Endothelial cell (in vitro differentiated cells): ENCODE measurements around the gene HCRTR1. TPM values are rescaled to one million over a fixed set of nuclear protein-coding genes. Genes with fewer than 3 reads are reported as not detected.
A peak's percentile ranks its signal among the peaks of the same experiment; 100 is the strongest.

Experiments
- DNase-seq: peaks from one replicate; pipeline ENCODE4 v3.0.0; 2021; ENCODE audit warnings: low spot score
- H3K27ac Mint-ChIP-seq: one replicate; pipeline ENCODE4 v1.8.0; 2021; ENCODE audit warnings: mixed read lengths, inconsistent platforms; ENCODE audit not compliant: unreplicated experiment
- H3K27me3 Mint-ChIP-seq: one replicate; pipeline ENCODE4 v1.8.0; 2021; ENCODE audit warnings: mild to moderate bottlenecking, moderate library complexity, mixed read lengths, inconsistent platforms; ENCODE audit not compliant: unreplicated experiment
- H3K36me3 Mint-ChIP-seq: one replicate; pipeline ENCODE4 v1.8.0; 2021; ENCODE audit warnings: mild to moderate bottlenecking, low read depth, mixed read lengths, inconsistent platforms; ENCODE audit not compliant: unreplicated experiment
- H3K4me1 Mint-ChIP-seq: one replicate; pipeline ENCODE4 v1.8.0; 2021; ENCODE audit warnings: mild to moderate bottlenecking, mixed read lengths, inconsistent platforms; ENCODE audit not compliant: unreplicated experiment
- H3K4me3 Mint-ChIP-seq: one replicate; pipeline ENCODE4 v1.8.0; 2021; ENCODE audit warnings: mild to moderate bottlenecking, mixed read lengths, inconsistent platforms; ENCODE audit not compliant: unreplicated experiment
- H3K9me3 Mint-ChIP-seq: one replicate; pipeline ENCODE4 v1.8.0; 2021; ENCODE audit warnings: mixed read lengths, inconsistent platforms; ENCODE audit not compliant: unreplicated experiment
- total RNA-seq: library from RNA; stranded (reverse); fragmentation: NEBNext Ultra II Directional; extraction: Animal tissue kit (Norgen Biotek cat#: 25700); gene quantifications from one replicate; pipeline ENCODE4 v1.2.1, GENCODE V29; 2021; ENCODE audit not compliant: unreplicated experiment
- TF ChIP-seq, protein P1 (sequence below): fragments of 200-600 bp; sonication (generic); IDR thresholded peaks from one replicate; pipeline ENCODE4 v1.5.0; 2021; ENCODE audit warnings: antibody characterized with exemption; ENCODE audit not compliant: unreplicated experiment

Gene HCRTR1
- total RNA-seq, 1 donor from 2014 or later: not detected

DNA sequence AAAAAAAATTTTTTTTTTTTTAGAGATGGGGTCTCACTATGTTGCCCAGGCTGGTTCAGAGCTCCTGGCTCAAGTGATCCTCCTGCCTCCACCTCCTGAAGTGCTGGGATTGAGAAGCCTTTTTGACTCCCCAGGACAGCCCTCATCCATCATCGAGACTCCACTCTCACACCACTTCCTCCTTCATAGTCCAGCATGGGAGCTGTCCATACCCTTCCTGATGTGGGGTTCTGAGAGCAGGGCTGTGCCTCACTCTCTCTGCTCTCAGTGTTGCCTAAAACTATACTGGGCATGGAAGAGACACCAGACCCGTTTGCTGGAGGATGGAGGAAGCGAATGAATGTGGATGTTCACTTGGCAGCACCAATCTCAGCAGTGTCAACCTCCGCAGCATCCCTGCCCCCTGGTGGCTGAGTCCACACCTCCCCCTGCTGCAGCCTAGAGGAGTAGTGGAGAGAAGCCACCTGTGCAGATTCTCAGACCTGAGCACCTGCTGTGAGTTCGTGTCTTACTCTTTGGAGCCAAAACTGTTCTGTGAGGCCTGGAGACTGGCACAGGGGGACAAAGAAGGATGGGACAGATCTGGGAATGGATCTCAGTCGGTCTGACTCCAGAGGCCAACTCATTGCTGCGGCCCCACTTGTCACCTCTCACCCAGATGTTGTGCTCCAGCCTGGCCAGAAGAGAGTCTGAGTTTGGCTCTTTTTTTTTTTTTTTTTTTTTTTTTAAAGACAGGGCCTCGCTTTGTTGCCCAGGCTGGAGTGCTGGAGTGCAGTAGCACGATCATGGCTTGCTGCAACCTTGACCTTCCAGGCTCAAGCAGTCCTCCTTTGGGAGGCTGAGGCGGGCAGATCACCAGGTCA lies 23.5 kb upstream of the HCRTR1 start:
- no peak overlapping the region for H3K27ac Mint-ChIP-seq
- H3K9me3 Mint-ChIP-seq: no peaks in the 10 kb centered on the region
- no peak overlapping the region for H3K4me3 Mint-ChIP-seq
- TF ChIP-seq, protein P1, sequence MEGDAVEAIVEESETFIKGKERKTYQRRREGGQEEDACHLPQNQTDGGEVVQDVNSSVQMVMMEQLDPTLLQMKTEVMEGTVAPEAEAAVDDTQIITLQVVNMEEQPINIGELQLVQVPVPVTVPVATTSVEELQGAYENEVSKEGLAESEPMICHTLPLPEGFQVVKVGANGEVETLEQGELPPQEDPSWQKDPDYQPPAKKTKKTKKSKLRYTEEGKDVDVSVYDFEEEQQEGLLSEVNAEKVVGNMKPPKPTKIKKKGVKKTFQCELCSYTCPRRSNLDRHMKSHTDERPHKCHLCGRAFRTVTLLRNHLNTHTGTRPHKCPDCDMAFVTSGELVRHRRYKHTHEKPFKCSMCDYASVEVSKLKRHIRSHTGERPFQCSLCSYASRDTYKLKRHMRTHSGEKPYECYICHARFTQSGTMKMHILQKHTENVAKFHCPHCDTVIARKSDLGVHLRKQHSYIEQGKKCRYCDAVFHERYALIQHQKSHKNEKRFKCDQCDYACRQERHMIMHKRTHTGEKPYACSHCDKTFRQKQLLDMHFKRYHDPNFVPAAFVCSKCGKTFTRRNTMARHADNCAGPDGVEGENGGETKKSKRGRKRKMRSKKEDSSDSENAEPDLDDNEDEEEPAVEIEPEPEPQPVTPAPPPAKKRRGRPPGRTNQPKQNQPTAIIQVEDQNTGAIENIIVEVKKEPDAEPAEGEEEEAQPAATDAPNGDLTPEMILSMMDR: peak; percentile 83
- peak; percentile 89 for DNase-seq
- H3K4me1 Mint-ChIP-seq: peaks cover 5% of the 10 kb centered on the region
- H3K36me3 Mint-ChIP-seq: no peaks in the 10 kb centered on the region
- peaks cover 5% of the 10 kb centered on the region for H3K27me3 Mint-ChIP-seq

DNA sequence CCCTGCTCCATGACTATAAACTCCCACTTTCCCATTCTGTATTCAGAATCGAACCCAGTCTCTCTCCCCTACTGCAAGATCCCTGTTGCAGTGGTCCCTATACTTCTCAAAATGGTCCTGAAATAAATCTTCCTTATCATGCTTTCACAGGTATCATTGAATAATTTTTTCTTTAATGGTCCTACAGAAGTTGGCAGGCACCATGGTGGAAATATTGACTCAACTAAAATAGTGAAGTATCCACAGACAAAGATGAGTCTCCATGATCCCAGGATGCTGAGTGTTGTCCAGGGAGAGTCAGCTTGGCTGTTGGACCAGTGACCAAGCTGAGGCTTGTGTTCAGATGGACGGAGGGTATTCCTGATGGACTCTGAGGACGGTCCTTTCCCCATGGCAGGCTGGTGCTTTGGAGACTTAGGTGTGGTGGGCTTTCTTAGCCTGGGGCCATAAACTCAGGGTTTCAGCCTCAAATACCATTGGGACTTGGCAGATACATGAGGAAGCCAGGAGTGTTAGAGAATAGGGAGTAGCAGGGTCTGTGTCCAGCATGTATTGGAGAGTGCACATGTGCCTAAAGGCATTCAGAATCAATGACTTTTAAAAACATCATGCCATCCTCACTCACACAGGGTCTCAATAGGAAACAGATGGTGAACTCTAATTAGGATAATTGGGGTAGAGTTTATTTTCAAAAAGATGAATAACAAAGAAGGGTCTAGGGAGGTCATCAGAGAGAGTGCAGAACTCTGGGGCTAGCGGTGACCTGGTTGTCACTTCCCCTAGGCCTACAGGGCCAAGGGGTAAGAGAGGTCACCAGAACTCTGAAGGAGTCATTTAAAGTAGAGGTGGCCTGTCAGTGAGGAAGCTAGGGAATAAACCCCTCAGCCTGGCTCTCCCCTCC lies 21.4 kb upstream of the HCRTR1 start:
- Mint-ChIP-seq H3K4me1 (no peaks in the 10 kb centered on the region), H3K27me3 (peaks cover 5% of the 10 kb centered on the region), H3K36me3 (no peaks in the 10 kb centered on the region), H3K4me3 (no peak overlapping the region), H3K9me3 (no peaks in the 10 kb centered on the region), H3K27ac (no peak overlapping the region)
- TF ChIP-seq, protein P1: no peak
- no peak for DNase-seq

DNA sequence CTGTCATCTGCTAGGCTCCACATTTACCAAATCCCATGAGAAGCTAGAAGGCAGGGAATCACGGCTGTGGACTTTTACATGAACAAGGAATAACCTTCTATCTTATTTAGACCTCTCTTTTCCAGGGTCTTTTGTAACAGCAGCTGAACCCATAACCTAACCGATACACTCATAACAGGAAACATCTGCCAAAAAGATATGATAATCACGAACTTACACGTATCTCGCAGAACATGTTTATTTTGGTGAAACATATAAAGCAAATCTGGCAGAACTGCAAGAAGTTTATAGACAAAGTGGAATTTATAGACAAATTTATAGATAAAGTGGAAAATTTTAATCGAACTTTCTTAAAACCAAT lies 20.8 kb upstream of the HCRTR1 start:
- no peak overlapping the region for H3K27ac Mint-ChIP-seq
- H3K4me1 Mint-ChIP-seq: no peaks in the 10 kb centered on the region
- H3K4me3 Mint-ChIP-seq: no peak overlapping the region
- TF ChIP-seq, protein P1: no peak
- H3K27me3 Mint-ChIP-seq: peaks cover 4% of the 10 kb centered on the region
- H3K36me3 Mint-ChIP-seq: no peaks in the 10 kb centered on the region
- no peaks in the 10 kb centered on the region for H3K9me3 Mint-ChIP-seq
- DNase-seq: no peak

DNA sequence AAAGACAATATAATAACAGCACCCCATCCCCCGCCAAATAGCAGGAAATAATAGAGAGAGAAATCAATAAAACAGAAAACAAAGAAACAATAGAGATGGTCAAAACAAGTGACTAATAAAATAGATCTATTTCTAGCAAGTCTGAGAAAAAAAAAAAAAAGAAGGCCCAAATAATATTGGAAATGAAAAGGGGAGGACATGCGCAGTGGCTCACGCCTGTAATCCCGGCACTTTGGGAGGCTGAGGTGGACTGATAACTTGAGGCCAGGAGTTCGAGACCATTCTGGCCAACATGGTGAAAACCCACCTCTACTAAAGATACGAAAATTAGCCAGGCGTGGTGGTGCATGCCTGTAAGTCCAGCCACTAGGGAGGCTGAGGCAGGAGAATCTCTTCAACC lies 18.5 kb upstream of the HCRTR1 start:
- H3K36me3 Mint-ChIP-seq: no peaks in the 10 kb centered on the region
- no peak overlapping the region for H3K4me3 Mint-ChIP-seq
- TF ChIP-seq, protein P1: no peak

DNA sequence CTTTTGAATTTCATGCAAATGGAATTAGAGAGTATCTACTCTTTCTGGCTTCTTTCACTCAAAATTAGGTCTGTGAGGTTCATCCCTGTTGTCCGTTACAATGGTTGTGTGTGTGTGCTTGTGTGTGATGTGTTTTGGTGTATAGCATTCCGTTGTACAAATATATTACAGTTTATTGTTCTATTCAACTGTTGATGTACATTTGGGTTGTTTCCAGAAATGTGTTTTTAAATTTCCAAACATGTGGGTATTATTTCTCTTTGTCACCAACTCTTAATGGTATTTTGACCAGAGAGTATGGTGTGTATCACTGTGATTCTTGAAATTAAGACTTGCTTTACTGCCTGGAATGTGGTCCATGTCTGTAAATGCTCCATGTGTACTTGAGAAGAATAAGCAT lies 16.8 kb upstream of the HCRTR1 start:
- Mint-ChIP-seq H3K4me3 (no peak overlapping the region), H3K4me1 (no peaks in the 10 kb centered on the region), H3K27ac (no peak overlapping the region), H3K9me3 (no peaks in the 10 kb centered on the region), H3K36me3 (no peaks in the 10 kb centered on the region), H3K27me3 (no peaks in the 10 kb centered on the region)
- DNase-seq: no peak
- TF ChIP-seq, protein P1: no peak

More for the DNA sequence above, 18.5 kb upstream of the HCRTR1 start:
- no peaks in the 10 kb centered on the region for H3K9me3 Mint-ChIP-seq
- DNase-seq: no peak
- H3K27ac Mint-ChIP-seq: no peak overlapping the region
- peaks cover 1% of the 10 kb centered on the region for H3K27me3 Mint-ChIP-seq
- no peaks in the 10 kb centered on the region for H3K4me1 Mint-ChIP-seq
